ENCODE data around the gene PSMB9. TPM values are rescaled to one million over a fixed set of nuclear protein-coding genes. Genes with fewer than 3 reads are reported as not detected.

PSMB9 gene
- total RNA-seq, 2 donors from 2014 or later, result 24.2 to 25.7 TPM

DNA sequence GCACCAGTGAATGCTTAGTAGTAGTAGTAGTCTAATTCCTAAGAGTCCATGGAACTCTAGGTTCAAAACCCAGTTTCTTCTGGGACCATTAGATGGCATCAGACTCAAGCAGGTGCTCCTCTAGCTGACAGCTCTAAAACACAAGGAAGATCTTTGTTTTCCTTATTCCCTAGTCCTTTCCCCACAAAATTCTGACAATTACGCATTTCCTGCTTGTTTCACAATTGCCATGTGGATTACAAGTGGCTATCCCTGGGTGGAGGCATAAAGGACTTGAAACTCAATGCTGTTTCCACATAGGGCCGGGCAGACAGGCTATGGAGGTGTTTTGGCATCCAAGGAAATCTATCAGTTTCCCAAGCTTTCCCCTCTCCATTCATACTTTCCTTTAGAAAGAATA is 28.0 kb upstream of the PSMB9 start:
- DNase-seq (ENCODE audit: low spot score) (no peak), ATAC-seq (ENCODE audit: insufficient number of reproducible peaks, low FRiP score, low read depth) (no peak)
- no peaks in the 10 kb centered on the region for H3K9me3 ChIP-seq
- peaks cover 15% of the 10 kb centered on the region for H3K36me3 ChIP-seq
- TF ChIP-seq, protein P1, sequence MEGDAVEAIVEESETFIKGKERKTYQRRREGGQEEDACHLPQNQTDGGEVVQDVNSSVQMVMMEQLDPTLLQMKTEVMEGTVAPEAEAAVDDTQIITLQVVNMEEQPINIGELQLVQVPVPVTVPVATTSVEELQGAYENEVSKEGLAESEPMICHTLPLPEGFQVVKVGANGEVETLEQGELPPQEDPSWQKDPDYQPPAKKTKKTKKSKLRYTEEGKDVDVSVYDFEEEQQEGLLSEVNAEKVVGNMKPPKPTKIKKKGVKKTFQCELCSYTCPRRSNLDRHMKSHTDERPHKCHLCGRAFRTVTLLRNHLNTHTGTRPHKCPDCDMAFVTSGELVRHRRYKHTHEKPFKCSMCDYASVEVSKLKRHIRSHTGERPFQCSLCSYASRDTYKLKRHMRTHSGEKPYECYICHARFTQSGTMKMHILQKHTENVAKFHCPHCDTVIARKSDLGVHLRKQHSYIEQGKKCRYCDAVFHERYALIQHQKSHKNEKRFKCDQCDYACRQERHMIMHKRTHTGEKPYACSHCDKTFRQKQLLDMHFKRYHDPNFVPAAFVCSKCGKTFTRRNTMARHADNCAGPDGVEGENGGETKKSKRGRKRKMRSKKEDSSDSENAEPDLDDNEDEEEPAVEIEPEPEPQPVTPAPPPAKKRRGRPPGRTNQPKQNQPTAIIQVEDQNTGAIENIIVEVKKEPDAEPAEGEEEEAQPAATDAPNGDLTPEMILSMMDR (IDR thresholded peaks at IDR 0.05), result no peak
- no peak overlapping the region for H3K4me3 ChIP-seq
- no peak overlapping the region for H3K27ac ChIP-seq
- H3K4me1 ChIP-seq (ENCODE audit: control insufficient read depth in 1 of 2, low read depth in 2 of 2), result no peaks in the 10 kb centered on the region
- no peaks in the 10 kb centered on the region for H3K27me3 ChIP-seq (replicated peaks; ENCODE audit: insufficient read depth)

DNA sequence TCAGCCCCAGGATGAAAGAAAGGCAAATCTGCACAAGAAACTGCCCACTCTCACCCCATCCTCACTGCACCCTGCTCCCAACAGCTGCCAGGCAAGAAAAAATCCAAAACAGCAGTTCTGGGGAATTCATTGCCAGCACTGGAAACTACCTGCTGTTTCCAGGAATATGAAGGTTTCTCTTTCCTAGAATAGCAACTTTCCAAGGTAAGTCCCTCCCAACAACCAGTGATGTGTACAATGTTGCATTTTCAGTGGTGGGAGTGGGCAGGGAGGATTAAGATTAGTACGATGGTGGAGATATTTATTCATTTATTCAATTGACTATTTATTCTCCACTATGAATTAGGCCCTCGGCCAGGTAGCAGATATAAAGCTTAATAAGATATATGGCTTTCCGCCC is 27.0 kb upstream of the PSMB9 start:
- TF ChIP-seq, protein P1 (IDR thresholded peaks at IDR 0.05), result no peak
- Histone ChIP-seq H3K27me3 (replicated peaks; ENCODE audit: insufficient read depth) (no peaks in the 10 kb centered on the region), H3K27ac (no peak overlapping the region), H3K9me3 (no peaks in the 10 kb centered on the region), H3K4me1 (ENCODE audit: control insufficient read depth in 1 of 2, low read depth in 2 of 2) (no peaks in the 10 kb centered on the region), H3K36me3 (peaks cover 15% of the 10 kb centered on the region), H3K4me3 (no peak overlapping the region)
- DNase-seq (ENCODE audit: low spot score) (no peak), ATAC-seq (ENCODE audit: insufficient number of reproducible peaks, low FRiP score, low read depth) (no peak)

DNA sequence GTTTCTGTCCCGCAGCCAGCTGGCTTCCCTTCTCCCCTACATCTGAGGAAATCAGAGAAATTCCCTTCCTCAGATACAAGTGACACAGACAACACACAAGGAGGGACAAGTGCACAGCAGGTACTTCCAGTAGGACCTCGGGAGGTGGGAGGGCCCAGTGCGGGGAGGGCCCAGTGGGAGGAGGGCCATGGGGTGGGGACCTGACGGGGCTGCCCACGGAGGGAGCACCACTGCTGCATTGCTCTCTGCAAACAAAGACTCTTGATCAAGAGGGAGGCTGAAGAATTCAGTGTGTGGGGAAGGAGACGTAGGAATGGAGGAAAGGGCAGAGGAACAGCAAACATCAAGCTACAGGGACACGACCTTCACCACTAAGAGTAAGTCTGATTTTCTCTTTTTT is 24.5 kb upstream of the PSMB9 start:
- Histone ChIP-seq H3K4me1 (ENCODE audit: control insufficient read depth in 1 of 2, low read depth in 2 of 2) (no peaks in the 10 kb centered on the region), H3K4me3 (no peak overlapping the region), H3K9me3 (no peaks in the 10 kb centered on the region), H3K36me3 (peaks cover 17% of the 10 kb centered on the region), H3K27ac (no peak overlapping the region), H3K27me3 (replicated peaks; ENCODE audit: insufficient read depth) (no peaks in the 10 kb centered on the region)
- no peak for DNase-seq (ENCODE audit: low spot score)
- TF ChIP-seq, protein P1 (IDR thresholded peaks at IDR 0.05), result no peak
- no peak for ATAC-seq (ENCODE audit: insufficient number of reproducible peaks, low FRiP score, low read depth)

DNA sequence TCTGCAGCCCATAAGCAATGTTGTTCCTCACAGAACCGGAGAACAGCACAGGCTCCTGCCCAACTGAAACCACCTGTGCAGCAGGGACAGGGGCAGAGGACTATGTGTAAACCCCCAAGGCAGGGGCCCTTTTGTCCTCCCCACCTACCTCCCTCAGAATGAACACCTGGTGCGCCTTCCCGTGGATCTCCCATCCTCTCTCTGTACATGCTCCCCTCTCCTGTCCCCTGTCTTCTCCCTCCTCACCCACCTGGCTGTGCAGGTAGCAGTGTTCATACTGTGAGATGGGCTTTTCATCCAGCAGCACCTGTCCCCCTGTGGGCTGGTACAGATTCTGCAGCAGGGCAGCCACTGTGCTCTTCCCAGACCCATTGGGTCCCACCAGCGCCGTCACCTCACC is 24.0 kb upstream of the PSMB9 start:
- Histone ChIP-seq H3K4me3 (no peak overlapping the region), H3K9me3 (no peaks in the 10 kb centered on the region), H3K27me3 (replicated peaks; ENCODE audit: insufficient read depth) (no peaks in the 10 kb centered on the region), H3K4me1 (ENCODE audit: control insufficient read depth in 1 of 2, low read depth in 2 of 2) (no peaks in the 10 kb centered on the region), H3K27ac (no peak overlapping the region), H3K36me3 (peaks cover 17% of the 10 kb centered on the region)
- TF ChIP-seq, protein P1 (IDR thresholded peaks at IDR 0.05), result no peak
- no peak for DNase-seq (ENCODE audit: low spot score)
- no peak for ATAC-seq (ENCODE audit: insufficient number of reproducible peaks, low FRiP score, low read depth)

DNA sequence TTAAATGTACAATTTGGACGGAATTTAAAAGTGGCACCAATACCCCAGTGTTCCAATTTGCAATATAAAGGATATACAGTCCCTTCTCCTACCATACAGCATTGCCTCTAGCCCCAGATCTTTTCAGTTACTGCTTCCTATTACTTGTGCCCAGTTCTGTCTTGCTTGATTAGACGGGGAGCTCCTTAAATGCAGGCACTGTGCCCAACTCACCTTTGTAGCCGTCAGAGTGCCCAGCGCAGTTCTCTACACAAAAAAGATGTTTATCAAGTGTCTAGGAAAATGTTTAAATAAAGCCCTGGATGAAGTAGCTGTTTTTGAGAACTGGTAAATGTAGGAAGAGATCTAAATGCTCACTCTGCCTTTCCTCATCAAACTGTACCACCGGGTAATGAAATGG is 23.1 kb upstream of the PSMB9 start:
- Histone ChIP-seq H3K36me3 (peaks cover 20% of the 10 kb centered on the region), H3K27me3 (replicated peaks; ENCODE audit: insufficient read depth) (no peaks in the 10 kb centered on the region), H3K27ac (no peak overlapping the region), H3K4me1 (ENCODE audit: control insufficient read depth in 1 of 2, low read depth in 2 of 2) (no peaks in the 10 kb centered on the region), H3K4me3 (no peak overlapping the region), H3K9me3 (no peaks in the 10 kb centered on the region)
- TF ChIP-seq, protein P1 (IDR thresholded peaks at IDR 0.05), result no peak
- ATAC-seq (ENCODE audit: insufficient number of reproducible peaks, low FRiP score, low read depth) (no peak), DNase-seq (ENCODE audit: low spot score) (no peak)

All from thoracic aorta (tissue), 2 donors.